NCI-H1417 (cell line): ENCODE measurements around the gene TAS2R41.
"Not testable (repeated sequence)": the region's sequence is repeated elsewhere in the genome, so short reads cannot be mapped to it uniquely, and the experiment has no call there.

Experiments
- DNase-seq, 3 experiments: peaks; one replicate each; lab custom pipeline; 2025; lab: John Stamatoyannopoulos, UW

Gene TAS2R41

GRCh38 chr7:143518941-143519340 is 41.3 kb downstream of the TAS2R41 start:
- DNase-seq: no peak

DNA sequence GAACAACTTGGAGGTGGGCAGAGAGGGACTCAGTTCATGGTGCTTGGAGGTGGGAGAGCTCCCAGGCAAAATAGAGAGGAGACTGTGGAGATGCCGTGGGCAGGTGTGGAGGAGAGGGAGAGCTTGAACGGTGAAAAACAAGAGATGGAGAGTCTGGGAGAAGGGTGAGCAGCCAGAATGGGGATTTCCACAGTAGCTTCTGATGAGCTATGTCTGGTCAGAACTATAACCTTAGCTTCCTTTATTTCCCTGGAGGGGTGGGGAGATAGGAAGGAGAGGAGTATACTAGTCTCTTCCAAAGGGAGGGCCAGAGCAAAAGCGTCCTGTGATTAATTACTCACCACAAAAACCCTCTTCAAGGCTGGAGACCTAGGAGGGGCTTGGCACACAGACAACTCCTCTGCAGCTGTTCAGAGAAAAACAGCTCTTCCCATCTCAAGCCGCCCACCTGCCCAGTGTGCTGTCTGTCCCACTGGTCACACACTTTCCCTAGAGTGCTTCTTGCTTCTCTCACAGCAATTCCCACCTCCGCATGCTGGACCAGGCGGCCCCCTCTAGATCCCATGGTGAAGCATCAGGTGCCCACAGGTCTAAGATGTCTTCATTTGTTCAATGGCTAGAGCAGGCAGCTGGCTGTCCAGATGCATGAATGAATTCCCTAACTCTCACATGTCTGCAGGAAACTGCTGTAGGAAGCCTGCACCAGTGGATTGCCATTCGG is 41.9 kb downstream of the TAS2R41 start:
- DNase-seq: no peak

DNA sequence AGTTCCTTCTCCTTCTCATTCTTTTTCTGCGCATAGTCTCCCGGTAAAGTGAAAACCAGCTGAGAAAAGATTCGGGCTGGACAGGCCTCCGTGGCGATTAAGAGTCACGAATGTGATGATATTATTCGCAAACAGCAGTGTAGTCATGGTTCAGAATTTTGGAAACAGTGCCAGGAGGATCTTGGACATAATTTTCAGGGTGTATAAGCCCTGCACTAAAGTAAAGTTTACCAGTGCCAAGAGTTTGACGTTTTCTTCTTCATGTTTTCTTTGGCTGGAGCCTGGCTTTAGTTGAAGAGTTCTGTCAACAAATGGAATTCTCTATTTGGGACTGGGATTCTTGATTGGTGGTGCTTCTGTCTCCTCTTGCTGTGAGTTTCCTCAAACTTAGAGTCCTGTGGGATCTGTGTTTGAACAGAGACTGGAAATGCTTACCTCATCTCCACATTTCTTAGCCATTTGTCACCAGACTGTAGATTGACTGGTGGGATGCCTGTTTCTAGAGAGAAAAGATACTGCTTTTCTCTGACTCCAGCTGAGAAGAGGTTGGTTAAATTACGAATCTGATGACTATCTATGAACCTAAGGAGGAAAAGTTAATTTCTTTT is 44.7 kb downstream of the TAS2R41 start:
- not testable (repeated sequence) for DNase-seq
